SJSA1 (cell line): ENCODE data around the gene CLEC12A. TPM values are rescaled to one million over a fixed set of nuclear protein-coding genes. Genes with fewer than 3 reads are reported as not detected.
"Not testable (repeated sequence)": the region's sequence is repeated elsewhere in the genome, so short reads cannot be mapped to it uniquely, and the experiment has no call there.

ENCODE experiments used
- DNase-seq, 2 experiments: peaks; one replicate each; pipeline ENCODE4 v3.0.0-alpha.2; 2015 to 2020; ENCODE audit warnings: low spot score in 2 of 2, low read depth in 1 of 2
- H3K27ac ChIP-seq: fragments of 250-450 bp; sonication (Bioruptor Pico); 2 replicates; pipeline ENCODE4 v1.5.1; 2020; ENCODE audit warnings: mild to moderate bottlenecking, moderate library complexity
- H3K27me3 ChIP-seq: fragments of 250-450 bp; sonication (Bioruptor Pico); replicated peaks from 2 replicates; pipeline ENCODE4 v1.5.1; 2020; ENCODE audit warnings: mild to moderate bottlenecking, moderate library complexity
- H3K36me3 ChIP-seq: fragments of 250-450 bp; sonication (Bioruptor Pico); 2 replicates; pipeline ENCODE4 v1.5.1; 2020; ENCODE audit warnings: mild to moderate bottlenecking
- H3K4me1 ChIP-seq: fragments of 250-450 bp; sonication (Bioruptor Pico); replicated peaks from 2 replicates; pipeline ENCODE4 v1.6.1; 2021; ENCODE audit warnings: mild to moderate bottlenecking
- H3K4me3 ChIP-seq: fragments of 250-450 bp; sonication (Bioruptor Pico); 2 replicates; pipeline ENCODE4 v1.5.1; 2020; ENCODE audit warnings: mild to moderate bottlenecking
- H3K9me3 ChIP-seq: fragments of 250-450 bp; sonication (Bioruptor Pico); replicated peaks from 2 replicates; pipeline ENCODE4 v1.5.1; 2020; ENCODE audit warnings: mild to moderate bottlenecking
- total RNA-seq: library from RNA; depleted of rRNA; stranded (reverse); fragments of >200 nt; shearing (Covaris generic); gene quantifications from 2 replicates; pipeline ENCODE4 v1.2.3, GENCODE V29; 2014

The CLEC12A gene
- total RNA-seq, 1 experiment from 2014 or later: not detected

DNA sequence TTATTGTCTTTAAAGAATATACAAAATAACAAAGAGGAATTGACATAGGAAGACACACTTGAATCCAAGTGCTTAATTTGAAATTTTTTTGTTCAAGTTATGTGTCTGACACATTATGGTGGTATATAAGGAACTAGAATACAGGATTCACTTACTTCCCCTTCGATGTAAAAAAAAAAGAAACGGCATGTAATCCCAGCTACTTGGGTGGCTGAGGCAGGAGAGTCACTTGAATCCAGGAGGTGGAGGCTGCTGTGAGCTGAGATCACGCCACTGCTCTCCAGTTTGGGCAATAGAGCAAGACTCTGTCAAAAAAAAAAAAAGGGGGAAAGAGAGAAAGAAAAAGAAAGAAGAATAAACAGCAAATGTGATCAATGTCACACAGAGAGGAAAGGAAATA lies 8.9 kb downstream of the CLEC12A start:
- Histone ChIP-seq H3K36me3 (no peaks in the 10 kb centered on the region), H3K4me3 (no peak overlapping the region), H3K4me1 (no peaks in the 10 kb centered on the region), H3K9me3 (no peaks in the 10 kb centered on the region), H3K27ac (no peak overlapping the region), H3K27me3 (no peaks in the 10 kb centered on the region; the same call in 1 of the 2 replicates)
- DNase-seq: no peak

DNA sequence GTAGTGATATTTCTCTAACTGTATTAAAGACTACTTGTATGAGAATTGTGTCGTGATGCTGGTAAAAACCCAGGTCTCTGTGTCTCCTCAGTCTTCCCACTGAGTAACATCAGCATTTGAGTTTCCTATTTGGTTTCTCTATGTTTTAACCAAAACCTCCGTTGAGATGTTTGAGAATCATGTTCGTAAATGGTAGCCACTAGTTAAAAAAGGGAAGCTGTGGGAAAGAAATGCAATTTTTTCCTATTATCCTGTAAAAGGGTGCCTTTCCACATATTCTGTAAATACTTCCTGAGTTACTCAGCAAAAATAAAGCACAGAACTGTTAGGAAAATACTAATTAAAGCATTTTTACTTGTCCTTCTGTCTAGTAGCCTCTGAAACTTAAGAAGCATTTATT lies 20.7 kb downstream of the CLEC12A start:
- Histone ChIP-seq H3K4me3 (no peak overlapping the region), H3K27ac (no peak overlapping the region), H3K36me3 (no peaks in the 10 kb centered on the region), H3K4me1 (no peaks in the 10 kb centered on the region), H3K9me3 (no peaks in the 10 kb centered on the region), H3K27me3 (peaks cover 32% of the 10 kb centered on the region)
- DNase-seq: no peak

DNA sequence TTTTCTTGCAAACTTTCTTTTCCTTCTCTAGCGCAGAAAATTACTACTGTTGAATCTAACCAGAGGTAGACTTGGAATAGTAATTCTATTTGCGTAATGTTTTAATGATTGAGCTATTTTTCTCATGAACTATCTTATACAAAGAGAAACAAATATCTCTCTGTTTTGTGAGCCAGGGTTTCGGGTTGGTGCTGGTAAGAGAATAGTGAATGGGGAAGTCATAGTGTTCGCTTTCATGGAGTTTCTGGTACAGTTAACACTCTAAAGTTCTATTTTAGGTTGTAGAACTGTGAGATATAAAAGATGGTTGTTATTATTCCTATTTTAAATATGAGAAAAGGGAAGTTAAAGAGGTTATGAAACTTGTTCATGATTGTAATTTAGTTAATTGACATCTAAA lies 21.1 kb downstream of the CLEC12A start:
- no peaks in the 10 kb centered on the region for H3K4me1 ChIP-seq
- H3K36me3 ChIP-seq: no peaks in the 10 kb centered on the region
- no peak overlapping the region for H3K4me3 ChIP-seq

DNA sequence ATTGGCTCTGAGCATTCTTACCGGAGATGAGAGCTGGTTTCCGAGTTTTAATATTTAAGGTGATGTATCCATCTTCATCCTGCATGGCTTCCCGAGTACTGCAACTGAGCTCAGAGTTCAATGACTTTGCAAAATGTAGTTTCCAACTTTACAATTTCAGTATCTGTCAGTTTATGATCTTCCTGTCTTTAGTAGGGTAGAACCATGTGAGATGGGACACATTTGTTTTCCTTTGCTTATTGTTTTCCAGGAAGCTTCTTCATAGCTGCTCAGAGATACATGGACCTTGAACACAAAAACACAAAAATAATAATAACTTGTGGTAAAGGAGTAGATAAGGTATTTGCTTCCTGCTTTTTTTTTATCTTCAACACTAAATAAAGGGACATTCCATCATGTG lies 27.8 kb downstream of the CLEC12A start, which contains the start of gene CLEC1B:
TSS of gene CLEC1B (minus strand) at position 106 of the 400 bp plus-strand sequence. CDS start at position 85, 21 bp downstream.
- DNase-seq: no peak
- H3K27ac ChIP-seq: no peak within 1 kb of the TSS
- no peak within 1 kb of the TSS for H3K4me3 ChIP-seq
- no peaks in the 10 kb centered on the region for H3K9me3 ChIP-seq
- no peaks in the 10 kb centered on the region for H3K4me1 ChIP-seq
- peaks cover 11% of the 10 kb centered on the region for H3K27me3 ChIP-seq
- no peaks in the 10 kb centered on the region for H3K36me3 ChIP-seq

More for the DNA sequence above, 21.1 kb downstream of the CLEC12A start:
- Histone ChIP-seq H3K9me3 (no peaks in the 10 kb centered on the region), H3K27ac (no peak overlapping the region), H3K27me3 (peaks cover 32% of the 10 kb centered on the region)
- no peak for DNase-seq

DNA sequence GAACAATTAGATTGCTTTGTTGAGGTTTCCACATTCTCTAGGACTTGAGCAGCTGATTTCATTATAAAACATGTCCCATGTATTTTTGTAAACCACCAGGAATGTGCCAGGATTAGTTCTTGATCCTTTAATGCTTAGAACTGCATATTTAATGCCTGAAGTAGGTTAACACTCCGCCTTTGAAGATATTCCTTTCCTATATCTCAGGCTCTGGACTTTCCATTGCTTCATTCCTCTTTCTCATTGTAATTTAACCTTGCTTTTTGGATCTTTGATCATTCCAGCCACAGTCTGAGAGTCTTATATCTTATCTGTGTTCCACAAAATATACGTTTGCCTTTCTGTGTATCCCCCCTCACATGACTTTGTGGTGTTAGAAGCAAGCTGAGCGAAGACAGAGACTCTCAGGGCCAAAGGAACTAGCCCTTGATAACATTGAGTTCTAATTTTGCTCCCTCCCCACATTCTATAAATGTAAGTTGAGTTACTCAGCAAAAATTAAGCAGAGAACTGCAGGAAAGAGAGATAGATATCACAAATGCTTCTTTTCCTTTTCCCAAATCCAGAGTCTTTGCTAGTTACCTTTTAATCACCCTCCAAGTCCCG lies 30.1 kb downstream of the CLEC12A start:
- no peaks in the 10 kb centered on the region for H3K9me3 ChIP-seq
- H3K36me3 ChIP-seq: no peaks in the 10 kb centered on the region
- peaks cover 7% of the 10 kb centered on the region for H3K27me3 ChIP-seq
- H3K27ac ChIP-seq: no peak overlapping the region
- H3K4me3 ChIP-seq: no peak overlapping the region
- H3K4me1 ChIP-seq: no peaks in the 10 kb centered on the region
- no peak for DNase-seq

DNA sequence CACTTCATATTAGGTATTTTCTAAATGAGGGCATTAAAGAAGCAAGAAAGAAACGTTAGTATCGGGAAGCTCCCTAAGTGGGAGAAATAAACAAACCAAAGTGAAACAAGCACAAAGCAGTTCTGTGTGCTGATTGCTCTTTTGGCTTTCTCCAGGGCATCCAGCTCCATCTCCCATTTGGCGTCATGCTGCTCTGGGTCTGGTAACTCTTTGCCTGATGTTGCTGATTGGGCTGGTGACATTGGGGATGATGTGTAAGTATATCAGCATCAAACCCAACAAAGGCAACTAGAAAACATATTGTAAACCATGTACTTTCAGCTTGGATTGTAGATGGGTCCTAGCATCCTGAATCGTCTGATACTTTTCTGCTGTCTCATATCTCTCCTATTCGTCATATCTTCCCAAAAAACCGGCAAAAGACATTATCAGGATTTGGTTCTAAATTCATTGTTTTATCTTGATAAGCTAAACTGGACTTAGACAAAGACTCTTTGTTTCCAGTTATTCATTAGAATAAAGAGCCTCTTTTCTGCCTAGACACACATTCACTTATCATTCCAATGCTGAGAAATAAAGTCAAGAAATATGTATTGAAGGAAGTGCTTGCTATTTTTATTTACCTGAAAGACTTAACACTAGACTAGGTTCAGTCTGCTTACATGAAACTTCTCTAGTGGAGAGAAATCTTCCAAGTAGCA lies 41.6 kb downstream of the CLEC12A start:
- Histone ChIP-seq H3K9me3 (no peaks in the 10 kb centered on the region), H3K4me1 (peaks cover 15% of the 10 kb centered on the region), H3K27me3 (no peaks in the 10 kb centered on the region; the same call in 1 of the 2 replicates), H3K4me3 (no peak overlapping the region), H3K36me3 (no peaks in the 10 kb centered on the region), H3K27ac (no peak overlapping the region)
- no peak for DNase-seq

DNA sequence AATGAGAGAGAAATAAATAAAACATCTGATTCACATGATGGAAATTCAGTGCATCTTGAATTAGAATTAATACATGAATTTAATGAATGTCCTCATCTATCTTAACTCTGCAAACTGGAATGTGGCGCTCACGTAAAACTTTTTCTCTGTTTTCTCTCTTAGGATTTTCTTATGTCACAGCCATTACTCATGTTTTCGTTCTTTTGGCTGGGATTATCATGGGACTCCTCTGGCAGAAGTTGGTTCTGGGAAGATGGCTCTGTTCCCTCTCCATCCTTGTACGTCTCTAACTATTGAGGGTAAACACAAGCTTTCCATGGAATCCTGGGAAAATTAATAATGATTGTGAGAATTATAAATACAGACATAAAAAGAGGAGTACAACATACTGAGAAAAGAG lies 44.2 kb downstream of the CLEC12A start:
- Histone ChIP-seq H3K27ac (no peak overlapping the region), H3K4me1 (peaks cover 10% of the 10 kb centered on the region), H3K36me3 (no peaks in the 10 kb centered on the region), H3K9me3 (no peaks in the 10 kb centered on the region), H3K4me3 (no peak overlapping the region), H3K27me3 (no peaks in the 10 kb centered on the region)
- DNase-seq: no peak

DNA sequence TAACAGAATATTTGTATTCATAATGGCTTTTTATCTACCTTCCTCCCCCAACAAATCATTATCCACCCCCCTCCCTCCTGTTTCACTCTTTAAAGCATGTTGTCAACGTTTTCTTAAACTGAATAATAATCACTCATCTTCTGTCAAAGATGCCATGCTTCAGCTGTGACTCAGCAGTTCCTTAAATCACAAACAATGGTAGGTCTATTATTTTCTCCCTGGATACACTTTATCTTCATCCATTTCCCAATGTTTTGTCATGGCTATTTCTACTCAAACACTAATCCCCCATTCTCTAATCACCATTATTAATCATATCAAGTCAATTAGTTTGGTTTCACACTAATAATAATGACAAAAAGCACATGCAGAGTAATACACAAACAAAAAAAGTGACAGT lies 45.7 kb downstream of the CLEC12A start:
- DNase-seq: peak in 1 of 2 experiments; percentile 15
- H3K4me3 ChIP-seq: no peak overlapping the region
- peak overlapping the region; percentile 49 for H3K27ac ChIP-seq
- H3K27me3 ChIP-seq: no peaks in the 10 kb centered on the region
- H3K36me3 ChIP-seq: no peaks in the 10 kb centered on the region
- H3K4me1 ChIP-seq: peaks cover 10% of the 10 kb centered on the region
- no peaks in the 10 kb centered on the region for H3K9me3 ChIP-seq

DNA sequence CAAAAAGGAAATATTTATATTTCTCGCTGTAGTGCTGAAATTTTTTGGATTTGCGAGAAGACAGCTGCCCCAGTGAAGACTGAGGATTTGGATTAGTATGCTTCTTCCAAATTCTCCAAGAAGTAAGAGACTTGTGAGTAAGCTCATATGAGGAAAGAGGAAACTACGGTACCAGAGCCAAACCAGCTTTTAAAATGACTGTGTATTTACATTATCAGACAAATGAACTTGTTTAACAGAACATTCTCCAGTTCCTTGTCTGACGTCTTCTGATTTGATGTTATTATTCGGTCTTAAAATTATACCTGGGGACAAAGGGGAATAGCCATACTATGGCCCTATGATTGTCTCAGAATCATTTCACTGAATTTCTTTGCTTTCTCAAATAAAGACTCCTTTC lies 47.2 kb downstream of the CLEC12A start:
- Histone ChIP-seq H3K4me3 (no peak overlapping the region), H3K9me3 (no peaks in the 10 kb centered on the region), H3K36me3 (no peaks in the 10 kb centered on the region), H3K4me1 (peaks cover 10% of the 10 kb centered on the region), H3K27ac (no peak overlapping the region), H3K27me3 (no peaks in the 10 kb centered on the region)
- no peak for DNase-seq

DNA sequence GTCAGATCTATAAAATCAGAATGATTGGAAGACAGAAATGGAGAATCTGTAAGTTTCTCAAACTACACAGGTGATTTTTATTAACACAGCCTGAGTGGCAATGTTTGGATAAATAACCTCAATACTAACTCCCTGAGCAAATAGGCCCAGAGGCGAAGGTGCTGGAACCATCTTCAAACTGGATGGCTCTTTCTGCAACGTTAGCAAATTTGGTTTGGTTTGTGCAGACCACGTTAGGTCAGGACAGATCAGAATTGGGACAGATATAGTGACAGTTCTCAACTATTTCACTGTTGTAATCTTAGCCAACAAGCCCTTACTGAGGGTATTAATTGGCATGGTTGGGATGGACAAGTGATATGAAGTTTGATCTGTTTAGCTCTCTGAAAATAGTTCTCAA lies 50.1 kb downstream of the CLEC12A start:
- Histone ChIP-seq H3K27me3 (no peaks in the 10 kb centered on the region), H3K4me1 (peaks cover 10% of the 10 kb centered on the region), H3K36me3 (no peaks in the 10 kb centered on the region), H3K27ac (no peak overlapping the region), H3K9me3 (no peaks in the 10 kb centered on the region), H3K4me3 (no peak overlapping the region)
- DNase-seq: no peak

DNA sequence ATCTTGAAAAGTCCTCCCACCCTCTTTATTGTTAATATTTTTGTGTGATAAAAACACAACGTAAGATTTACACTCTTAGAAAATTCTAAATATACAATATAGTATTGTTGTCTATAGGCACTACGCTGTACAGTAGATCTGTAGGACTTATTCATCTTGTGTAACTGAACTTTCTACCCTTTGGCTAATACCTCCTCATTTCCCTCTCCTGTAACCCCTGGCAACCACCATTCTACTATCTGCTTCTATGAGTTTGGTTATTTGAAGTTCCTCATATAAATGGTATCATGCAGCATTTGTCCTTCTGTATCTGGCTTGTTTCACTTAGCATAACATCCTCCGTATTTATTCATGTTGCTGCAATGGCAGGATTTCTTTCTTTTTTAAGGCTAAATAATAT lies 54.0 kb downstream of the CLEC12A start:
- Histone ChIP-seq H3K36me3 (no peaks in the 10 kb centered on the region), H3K27me3 (no peaks in the 10 kb centered on the region), H3K27ac (no peak overlapping the region), H3K9me3 (no peaks in the 10 kb centered on the region), H3K4me1 (peaks cover 9% of the 10 kb centered on the region), H3K4me3 (no peak overlapping the region)
- no peak for DNase-seq

DNA sequence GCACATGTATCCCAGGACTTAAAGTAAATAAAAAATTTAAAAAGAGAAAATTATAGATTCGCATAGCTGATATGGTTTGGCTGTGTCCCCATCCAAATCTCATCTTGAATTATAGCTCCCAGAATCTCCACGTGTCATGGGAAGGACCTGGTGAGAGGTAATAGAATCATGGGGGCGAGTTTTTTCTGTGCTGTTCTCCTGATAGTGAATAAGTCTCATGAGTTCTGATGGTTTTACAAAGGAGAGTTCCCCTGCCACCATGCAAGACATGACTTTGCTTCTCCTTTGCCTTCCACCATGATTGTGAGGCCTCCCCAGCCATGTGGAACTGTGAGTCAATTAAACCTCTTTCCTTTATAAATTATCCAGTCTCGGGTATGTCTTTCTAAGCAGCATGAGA lies 55.5 kb downstream of the CLEC12A start:
- H3K9me3 ChIP-seq, H3K36me3 ChIP-seq, H3K4me3 ChIP-seq, DNase-seq, H3K27me3 ChIP-seq: not testable (repeated sequence)
- Histone ChIP-seq H3K4me1 (peaks cover 23% of the 10 kb centered on the region), H3K27ac (peak overlapping the region; percentile 84)

DNA sequence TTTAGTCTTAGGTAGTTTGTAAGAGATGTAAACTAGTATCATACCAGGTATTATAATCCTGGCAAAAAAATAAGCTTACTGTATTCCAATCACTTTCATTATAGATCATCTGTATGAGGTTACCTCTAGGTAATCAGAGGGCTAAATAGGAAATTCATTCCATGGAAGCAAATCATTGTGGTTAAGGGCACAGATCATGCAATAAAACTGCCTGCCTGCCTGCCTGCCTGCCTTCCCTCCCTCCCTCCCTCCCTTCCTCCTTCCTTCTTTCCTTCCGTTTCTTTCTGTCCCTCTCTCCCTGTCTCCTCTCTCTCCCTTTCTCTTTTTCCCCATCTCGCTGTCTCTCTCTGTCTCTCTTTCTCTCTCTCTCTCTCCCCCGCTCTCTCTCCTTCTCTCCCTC lies 56.1 kb downstream of the CLEC12A start:
- H3K27me3 ChIP-seq: no peaks in the 10 kb centered on the region
- peak overlapping the region; percentile 84 for H3K27ac ChIP-seq
- no peaks in the 10 kb centered on the region for H3K36me3 ChIP-seq
- H3K4me1 ChIP-seq: peaks cover 26% of the 10 kb centered on the region
- no peak overlapping the region for H3K4me3 ChIP-seq
- H3K9me3 ChIP-seq: no peaks in the 10 kb centered on the region
- no peak for DNase-seq

DNA sequence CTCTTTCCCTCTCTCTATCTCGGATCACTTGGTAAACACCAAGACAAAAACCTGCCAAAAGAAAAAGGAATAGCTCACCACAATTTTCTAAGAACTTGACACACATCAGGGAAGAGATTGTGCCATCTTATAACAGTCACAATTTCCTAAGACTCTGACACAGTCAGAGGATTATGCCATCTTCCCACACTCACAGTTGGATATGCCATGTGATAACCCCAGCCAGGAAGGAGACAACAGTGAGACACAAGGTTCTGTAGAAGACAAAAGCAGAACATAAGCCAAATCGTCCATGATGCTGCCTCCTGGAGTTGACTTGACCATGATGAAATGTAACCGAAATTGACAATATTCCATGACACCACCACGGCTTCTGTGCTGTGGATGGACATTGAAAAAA lies 56.5 kb downstream of the CLEC12A start:
- Histone ChIP-seq H3K4me1 (peaks cover 29% of the 10 kb centered on the region), H3K9me3 (no peaks in the 10 kb centered on the region), H3K27ac (peak overlapping the region; percentile 84), H3K27me3 (no peaks in the 10 kb centered on the region), H3K36me3 (no peaks in the 10 kb centered on the region), H3K4me3 (no peak overlapping the region)
- peak in 1 of 2 experiments; percentile 43 for DNase-seq
